Skeletal muscle satellite cell (primary cell): Measurements from ENCODE around the gene DNAH9.

Source experiments
- H3K27me3 ChIP-seq: 2 replicates; pipeline ENCODE4 v1.7.0; 2013; ENCODE audit warnings: low read length; ENCODE audit not compliant: control insufficient read depth, insufficient read depth
- H3K36me3 ChIP-seq: 2 replicates; pipeline ENCODE4 v1.7.0; 2013; ENCODE audit warnings: mild to moderate bottlenecking, control low read depth, low read length; ENCODE audit not compliant: insufficient read depth
- H3K4me1 ChIP-seq: 2 replicates; pipeline ENCODE4 v1.7.0; 2013; ENCODE audit warnings: low read length; ENCODE audit not compliant: control insufficient read depth, insufficient read depth
- H3K4me2 ChIP-seq: 2 replicates; pipeline ENCODE4 v1.7.0; 2013; ENCODE audit warnings: mild to moderate bottlenecking, low read length
- H3K4me3 ChIP-seq: 2 replicates; pipeline ENCODE4 v1.7.0; 2013; ENCODE audit warnings: low read length
- H3K9ac ChIP-seq: 2 replicates; pipeline ENCODE4 v1.7.0; 2013; ENCODE audit warnings: mild to moderate bottlenecking, low read depth, low read length, moderate library complexity
- H3K9me3 ChIP-seq: replicated peaks from 2 replicates; pipeline ENCODE4 v1.7.0; 2013; ENCODE audit warnings: mild to moderate bottlenecking, control low read depth, low read length

Gene DNAH9

GRCh38 chr17:11813871-11814270 is 215.6 kb downstream of the DNAH9 start:
- no peaks in the 10 kb centered on the region for H3K36me3 ChIP-seq

GRCh38 chr17:11814655-11815262 is 216.5 kb downstream of the DNAH9 start:
- Histone ChIP-seq H3K4me2 (no peak overlapping the region), H3K4me1 (no peaks in the 10 kb centered on the region), H3K9ac (no peak overlapping the region), H3K4me3 (no peak overlapping the region), H3K27me3 (no peaks in the 10 kb centered on the region), H3K36me3 (no peaks in the 10 kb centered on the region), H3K9me3 (no peaks in the 10 kb centered on the region)

More at GRCh38 chr17:11813871-11814270, 215.6 kb downstream of the DNAH9 start:
- Histone ChIP-seq H3K4me1 (no peaks in the 10 kb centered on the region), H3K4me3 (no peak overlapping the region), H3K27me3 (no peaks in the 10 kb centered on the region), H3K9ac (no peak overlapping the region), H3K4me2 (no peak overlapping the region), H3K9me3 (no peaks in the 10 kb centered on the region)

- Histone ChIP-seq H3K27me3 (no peaks in the 10 kb centered on the region), H3K9me3 (no peaks in the 10 kb centered on the region), H3K4me3 (no peak overlapping the region), H3K36me3 (no peaks in the 10 kb centered on the region), H3K4me2 (no peak overlapping the region), H3K4me1 (no peaks in the 10 kb centered on the region), H3K9ac (no peak overlapping the region)
Measured at GRCh38 chr17:11816409-11816808, 218.1 kb downstream of the DNAH9 start.

GRCh38 chr17:11823862-11824261 is 225.6 kb downstream of the DNAH9 start:
- H3K4me3 ChIP-seq, result no peak overlapping the region

GRCh38 chr17:11825572-11826209 is 227.4 kb downstream of the DNAH9 start:
- peaks cover 20% of the 10 kb centered on the region for H3K9me3 ChIP-seq
- no peak overlapping the region for H3K4me2 ChIP-seq
- no peak overlapping the region for H3K4me3 ChIP-seq
- no peak overlapping the region for H3K9ac ChIP-seq
- no peaks in the 10 kb centered on the region for H3K27me3 ChIP-seq
- H3K4me1 ChIP-seq, result no peaks in the 10 kb centered on the region
- H3K36me3 ChIP-seq, result no peaks in the 10 kb centered on the region

More at GRCh38 chr17:11823862-11824261, 225.6 kb downstream of the DNAH9 start:
- peaks cover 20% of the 10 kb centered on the region for H3K9me3 ChIP-seq
- no peaks in the 10 kb centered on the region for H3K27me3 ChIP-seq
- no peak overlapping the region for H3K4me2 ChIP-seq
- no peaks in the 10 kb centered on the region for H3K4me1 ChIP-seq
- no peaks in the 10 kb centered on the region for H3K36me3 ChIP-seq
- no peak overlapping the region for H3K9ac ChIP-seq

- Histone ChIP-seq H3K9ac (no peak overlapping the region), H3K4me2 (no peak overlapping the region), H3K27me3 (no peaks in the 10 kb centered on the region), H3K9me3 (peaks cover 9% of the 10 kb centered on the region), H3K4me1 (no peaks in the 10 kb centered on the region), H3K36me3 (no peaks in the 10 kb centered on the region), H3K4me3 (no peak overlapping the region)
Measured at GRCh38 chr17:11832401-11833137, 234.3 kb downstream of the DNAH9 start.

- Histone ChIP-seq H3K4me3 (no peak overlapping the region), H3K36me3 (no peaks in the 10 kb centered on the region), H3K27me3 (no peaks in the 10 kb centered on the region), H3K9ac (no peak overlapping the region), H3K4me2 (no peak overlapping the region), H3K4me1 (no peaks in the 10 kb centered on the region), H3K9me3 (peaks cover 7% of the 10 kb centered on the region)
Measured at GRCh38 chr17:11836508-11836907, 238.2 kb downstream of the DNAH9 start.

- Histone ChIP-seq H3K4me3 (no peak overlapping the region), H3K4me2 (no peak overlapping the region)
Measured at GRCh38 chr17:11840052-11840451, 241.8 kb downstream of the DNAH9 start.

GRCh38 chr17:11840831-11841230 is 242.6 kb downstream of the DNAH9 start:
- H3K4me2 ChIP-seq, result no peak overlapping the region

More at GRCh38 chr17:11840052-11840451, 241.8 kb downstream of the DNAH9 start:
- Histone ChIP-seq H3K9ac (no peak overlapping the region), H3K4me1 (no peaks in the 10 kb centered on the region), H3K36me3 (no peaks in the 10 kb centered on the region), H3K9me3 (peaks cover 7% of the 10 kb centered on the region), H3K27me3 (no peaks in the 10 kb centered on the region)

GRCh38 chr17:11848330-11848729 is 250.1 kb downstream of the DNAH9 start:
- Histone ChIP-seq H3K9me3 (peaks cover 9% of the 10 kb centered on the region), H3K9ac (no peak overlapping the region), H3K4me1 (no peaks in the 10 kb centered on the region), H3K36me3 (no peaks in the 10 kb centered on the region), H3K27me3 (no peaks in the 10 kb centered on the region), H3K4me2 (no peak overlapping the region), H3K4me3 (no peak overlapping the region)

More at GRCh38 chr17:11840831-11841230, 242.6 kb downstream of the DNAH9 start:
- Histone ChIP-seq H3K4me1 (no peaks in the 10 kb centered on the region), H3K9ac (no peak overlapping the region), H3K9me3 (peaks cover 7% of the 10 kb centered on the region), H3K36me3 (no peaks in the 10 kb centered on the region), H3K4me3 (no peak overlapping the region), H3K27me3 (no peaks in the 10 kb centered on the region)

- no peaks in the 10 kb centered on the region for H3K4me1 ChIP-seq
- no peak overlapping the region for H3K4me3 ChIP-seq
- no peaks in the 10 kb centered on the region for H3K36me3 ChIP-seq
- H3K4me2 ChIP-seq, result no peak overlapping the region
- H3K9me3 ChIP-seq, result peaks cover 10% of the 10 kb centered on the region
- no peak overlapping the region for H3K9ac ChIP-seq
- no peaks in the 10 kb centered on the region for H3K27me3 ChIP-seq
Measured at GRCh38 chr17:11852231-11852630, 254.0 kb downstream of the DNAH9 start.
